Measurements from ENCODE around the gene VRK3. TPM values are rescaled to one million over a fixed set of nuclear protein-coding genes. Genes with fewer than 3 reads are reported as not detected.

VRK3 gene
- total and polyA plus RNA-seq, 4 donors: 16.2 to 23.6 (median 20.3) TPM

GRCh38 chr19:49985871-49986270 is 39.3 kb downstream of the VRK3 start:
- Histone ChIP-seq H3K36me3 (ENCODE audit: control insufficient read depth in 4 of 4, insufficient read depth in 3 of 4, low read depth in 1 of 4, low read length in 3 of 4) (peaks cover 6 to 50% (median 36%) of the 10 kb centered on the region in 4 donors), H3K9me3 (ENCODE audit: control insufficient read depth in 4 of 4, low read length in 3 of 4) (no peaks in the 10 kb centered on the region), H3K27me3 (ENCODE audit: control insufficient read depth in 4 of 4, insufficient read depth in 4 of 4, low read length in 3 of 4) (no peaks in the 10 kb centered on the region), H3K4me3 (ENCODE audit: low read depth in 1 of 3, low read length in 3 of 3) (no peak overlapping the region), H3K9ac (ENCODE audit: low read depth in 1 of 2, low read length in 2 of 2) (no peak overlapping the region), H3K4me1 (ENCODE audit: control insufficient read depth in 4 of 4, insufficient read depth in 4 of 4, low read length in 3 of 4) (no peaks in the 10 kb centered on the region), H3K27ac (ENCODE audit: low read depth in 1 of 2, low read length in 2 of 2) (no peak overlapping the region)
- 67% methylated on average over 3 of the region's 3 CpGs for WGBS
- DNase-seq (ENCODE audit: low spot score): no peak
- TF ChIP-seq NR2F2 (IDR thresholded peaks at IDR 0.05) (no peak), HNF4A (conservative IDR thresholded peaks at IDR 0.05) (no peak), MAX (IDR thresholded peaks at IDR 0.05) (no peak)

GRCh38 chr19:49984491-49984890 is 40.7 kb downstream of the VRK3 start:
- Histone ChIP-seq H3K36me3 (ENCODE audit: control insufficient read depth in 4 of 4, insufficient read depth in 3 of 4, low read depth in 1 of 4, low read length in 3 of 4) (peaks cover 6 to 41% (median 29%) of the 10 kb centered on the region in 4 donors), H3K4me3 (ENCODE audit: low read depth in 1 of 3, low read length in 3 of 3) (no peak overlapping the region), H3K27ac (ENCODE audit: low read depth in 1 of 2, low read length in 2 of 2) (no peak overlapping the region), H3K9me3 (ENCODE audit: control insufficient read depth in 4 of 4, low read length in 3 of 4) (no peaks in the 10 kb centered on the region), H3K9ac (ENCODE audit: low read depth in 1 of 2, low read length in 2 of 2) (no peak overlapping the region), H3K4me1 (ENCODE audit: control insufficient read depth in 4 of 4, insufficient read depth in 4 of 4, low read length in 3 of 4) (no peaks in the 10 kb centered on the region), H3K27me3 (ENCODE audit: control insufficient read depth in 4 of 4, insufficient read depth in 4 of 4, low read length in 3 of 4) (no peaks in the 10 kb centered on the region)
- WGBS: 89% methylated on average over 11 of the region's 11 CpGs
- DNase-seq (ENCODE audit: low spot score): no peak
- TF ChIP-seq SP1 (IDR thresholded peaks at IDR 0.05): no peak
- no peak for TF ChIP-seq GABPA (IDR thresholded peaks at IDR 0.05 in 1 of 2, conservative IDR thresholded peaks at IDR 0.05 in 1 of 2)
- TF ChIP-seq RAD21 (IDR thresholded peaks at IDR 0.05): no peak
- no peak for TF ChIP-seq CTCF (IDR thresholded peaks at IDR 0.05; ENCODE audit: low read depth, low read length, missing input control)
- no peak for TF ChIP-seq REST (IDR thresholded peaks at IDR 0.05)
- TF ChIP-seq HNF4G (IDR thresholded peaks at IDR 0.05): no peak
- no peak for TF ChIP-seq NR2F2 (IDR thresholded peaks at IDR 0.05)
- TF ChIP-seq FOXA2 (IDR thresholded peaks at IDR 0.05): no peak
- no peak for TF ChIP-seq FOXA1 (IDR thresholded peaks at IDR 0.05)
- no peak for TF ChIP-seq JUND (IDR thresholded peaks at IDR 0.05)
- TF ChIP-seq TAF1 (conservative IDR thresholded peaks at IDR 0.05): no peak
- no peak for TF ChIP-seq YY1 (IDR thresholded peaks at IDR 0.05)
- no peak for TF ChIP-seq HNF4A (conservative IDR thresholded peaks at IDR 0.05)
- no peak for TF ChIP-seq RXRA (IDR thresholded peaks at IDR 0.05)
- TF ChIP-seq MAX (IDR thresholded peaks at IDR 0.05): no peak
- no peak for TF ChIP-seq ZBTB33 (IDR thresholded peaks at IDR 0.05)
- TF ChIP-seq EGR1 (IDR thresholded peaks at IDR 0.05; ENCODE audit: low read depth in 2 of 2): no peak

Data from liver (tissue), 9 donors.